ENCODE results near the gene PTPRR. TPM values are rescaled to one million over a fixed set of nuclear protein-coding genes. Genes with fewer than 3 reads are reported as not detected.

PTPRR gene
- total RNA-seq, 2 donors from 2014 or later, result 21.8 to 43.8 TPM

DNA sequence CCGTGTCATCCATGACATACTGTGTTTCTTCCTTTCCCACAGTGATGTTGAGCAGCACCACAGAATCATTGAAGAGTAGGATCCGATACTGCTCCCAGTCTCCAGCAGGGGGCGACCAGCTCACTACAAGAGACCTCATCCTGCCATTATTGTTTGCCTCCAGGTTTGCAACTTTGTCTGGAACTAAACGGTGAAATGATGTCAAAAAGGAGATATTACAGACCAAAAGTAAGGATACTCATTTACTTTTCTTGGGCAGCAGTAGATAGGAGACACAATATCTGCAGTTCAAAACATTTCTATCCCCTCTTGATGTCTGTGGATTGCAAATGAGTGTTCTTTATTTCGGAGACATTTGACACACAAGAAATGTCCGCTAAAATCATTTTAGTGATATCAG lies 330.5 kb downstream of the PTPRR start:
- Histone ChIP-seq H3K4me3 (no peak overlapping the region), H3K27ac (no peak overlapping the region), H3K27me3 (no peaks in the 10 kb centered on the region), H3K36me3 (no peaks in the 10 kb centered on the region), H3K9me3 (no peaks in the 10 kb centered on the region), H3K9ac (ENCODE audit: low read depth in 2 of 2, low read length in 2 of 2) (no peak overlapping the region), H3K4me1 (no peaks in the 10 kb centered on the region)
- TF ChIP-seq, protein P1, sequence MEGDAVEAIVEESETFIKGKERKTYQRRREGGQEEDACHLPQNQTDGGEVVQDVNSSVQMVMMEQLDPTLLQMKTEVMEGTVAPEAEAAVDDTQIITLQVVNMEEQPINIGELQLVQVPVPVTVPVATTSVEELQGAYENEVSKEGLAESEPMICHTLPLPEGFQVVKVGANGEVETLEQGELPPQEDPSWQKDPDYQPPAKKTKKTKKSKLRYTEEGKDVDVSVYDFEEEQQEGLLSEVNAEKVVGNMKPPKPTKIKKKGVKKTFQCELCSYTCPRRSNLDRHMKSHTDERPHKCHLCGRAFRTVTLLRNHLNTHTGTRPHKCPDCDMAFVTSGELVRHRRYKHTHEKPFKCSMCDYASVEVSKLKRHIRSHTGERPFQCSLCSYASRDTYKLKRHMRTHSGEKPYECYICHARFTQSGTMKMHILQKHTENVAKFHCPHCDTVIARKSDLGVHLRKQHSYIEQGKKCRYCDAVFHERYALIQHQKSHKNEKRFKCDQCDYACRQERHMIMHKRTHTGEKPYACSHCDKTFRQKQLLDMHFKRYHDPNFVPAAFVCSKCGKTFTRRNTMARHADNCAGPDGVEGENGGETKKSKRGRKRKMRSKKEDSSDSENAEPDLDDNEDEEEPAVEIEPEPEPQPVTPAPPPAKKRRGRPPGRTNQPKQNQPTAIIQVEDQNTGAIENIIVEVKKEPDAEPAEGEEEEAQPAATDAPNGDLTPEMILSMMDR (IDR thresholded peaks at IDR 0.05), result peak; percentile 81
- intact Hi-C loops (cut with DNase I), result loop anchor here (2.0 to 10.0 kb wide), 2 partner anchors 131 to 255 kb away; no protein-coding TSS in a partner anchor
- peak; percentile 76 for DNase-seq

Other genes with a start within 250 kb of the PTPRR start
- gene TSPAN8, start 237.3 kb upstream of the PTPRR start, total RNA-seq, result 1,000 to 10,000 TPM; 1,318 to 1,657 TPM

All from colonic mucosa (tissue), 4 donors.